HG03175 (cell line): Measurements from ENCODE around the gene PGAM5.

Experiments used
- ATAC-seq: cut with Tn5 transposase; IDR thresholded peaks from one replicate; pipeline ENCODE4 v1.9.1; 2021; ENCODE audit warnings: mild to moderate bottlenecking, moderate library complexity; ENCODE audit not compliant: unreplicated experiment

Gene PGAM5

DNA sequence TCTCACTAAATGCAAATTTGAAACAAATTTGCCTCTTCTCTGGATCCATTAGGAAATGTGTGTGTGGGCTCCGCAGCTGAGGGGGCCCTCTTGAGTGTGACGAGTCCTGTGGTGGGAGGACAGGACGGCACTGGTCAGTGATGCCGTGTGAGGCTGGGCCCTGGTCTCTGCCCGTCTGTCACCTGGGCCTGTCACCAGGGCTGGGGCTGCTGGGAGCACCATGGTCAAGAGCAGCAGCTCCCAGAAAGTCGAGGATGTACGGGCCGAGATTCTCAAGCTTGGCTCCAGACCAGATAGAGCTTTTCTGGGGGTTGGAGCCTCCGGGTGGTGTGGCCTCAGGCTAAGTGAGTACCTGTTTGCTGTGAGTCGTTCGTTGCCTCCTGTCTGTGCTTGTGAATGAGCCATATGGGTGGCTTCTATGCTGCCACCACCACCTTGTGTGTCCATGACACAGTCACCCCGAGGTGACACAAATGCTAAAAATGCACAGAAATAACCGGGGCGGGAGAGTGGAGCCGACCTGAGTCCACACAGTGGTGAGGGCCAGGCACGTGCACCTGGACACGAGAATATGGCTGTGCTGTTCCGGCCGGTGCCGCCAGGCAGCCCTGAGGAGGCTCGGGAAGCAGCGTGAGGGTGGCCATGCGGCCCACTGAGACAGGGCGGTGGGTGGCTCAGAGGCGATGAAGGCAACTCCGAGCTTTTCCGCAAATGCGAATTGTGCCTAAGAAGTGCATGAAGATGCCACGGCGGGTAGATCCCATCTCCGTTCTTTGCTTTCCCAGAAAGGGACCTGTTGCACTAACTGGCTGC lies 8.7 kb downstream of the PGAM5 start:
- no peak for ATAC-seq

DNA sequence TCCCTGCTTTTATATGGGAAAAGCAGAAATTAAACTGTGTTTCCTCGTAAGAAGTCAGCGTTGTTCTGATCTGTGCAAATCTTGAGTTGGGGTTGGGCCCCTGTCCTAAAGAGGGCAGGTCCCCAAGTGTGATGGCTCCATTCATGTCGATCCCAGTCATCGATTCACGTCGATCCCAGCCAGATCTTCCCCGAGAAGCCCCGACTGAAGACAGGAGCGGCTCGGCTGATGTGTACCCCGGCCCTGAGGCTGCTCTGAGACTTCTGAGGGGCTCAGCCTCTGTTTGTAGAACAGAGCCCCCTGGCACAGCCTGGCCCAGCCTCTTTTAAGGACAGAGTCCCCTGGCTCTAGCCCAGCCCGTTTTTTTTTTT lies 9.3 kb downstream of the PGAM5 start:
- ATAC-seq: no peak

DNA sequence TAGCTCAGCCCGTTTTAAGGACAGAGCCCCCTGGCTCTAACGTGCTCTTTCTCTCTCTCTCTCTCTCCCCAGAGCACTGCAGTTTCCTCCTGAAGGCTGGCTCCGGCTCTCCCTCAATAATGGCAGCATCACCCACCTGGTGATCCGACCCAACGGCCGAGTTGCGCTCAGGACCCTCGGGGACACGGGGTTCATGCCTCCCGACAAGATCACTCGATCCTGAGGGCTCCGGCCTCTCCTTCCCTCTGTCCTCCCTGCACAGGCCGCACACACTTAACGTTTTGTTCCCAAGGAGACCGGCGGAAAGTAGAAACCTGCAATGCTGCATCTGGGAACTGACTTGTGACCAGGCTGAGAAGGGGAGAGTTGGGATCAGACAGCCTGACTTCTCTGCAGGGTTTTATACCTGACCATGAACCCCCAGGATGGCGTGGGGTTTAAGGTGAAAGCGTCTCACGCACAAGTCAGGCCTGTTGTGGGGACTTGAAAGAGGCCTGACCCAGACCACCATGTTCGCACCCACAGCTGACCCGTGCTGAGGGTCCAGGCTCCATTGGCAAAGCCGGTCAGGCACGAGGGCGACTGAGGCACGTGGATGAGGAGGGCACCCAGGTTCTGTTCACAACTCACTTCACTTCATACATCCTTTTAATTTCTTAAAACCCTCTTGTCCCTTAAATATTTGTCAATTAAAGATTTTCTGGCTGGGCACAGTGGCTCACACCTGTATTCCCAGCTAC lies 10.1 kb downstream of the PGAM5 start:
- ATAC-seq: no peak

DNA sequence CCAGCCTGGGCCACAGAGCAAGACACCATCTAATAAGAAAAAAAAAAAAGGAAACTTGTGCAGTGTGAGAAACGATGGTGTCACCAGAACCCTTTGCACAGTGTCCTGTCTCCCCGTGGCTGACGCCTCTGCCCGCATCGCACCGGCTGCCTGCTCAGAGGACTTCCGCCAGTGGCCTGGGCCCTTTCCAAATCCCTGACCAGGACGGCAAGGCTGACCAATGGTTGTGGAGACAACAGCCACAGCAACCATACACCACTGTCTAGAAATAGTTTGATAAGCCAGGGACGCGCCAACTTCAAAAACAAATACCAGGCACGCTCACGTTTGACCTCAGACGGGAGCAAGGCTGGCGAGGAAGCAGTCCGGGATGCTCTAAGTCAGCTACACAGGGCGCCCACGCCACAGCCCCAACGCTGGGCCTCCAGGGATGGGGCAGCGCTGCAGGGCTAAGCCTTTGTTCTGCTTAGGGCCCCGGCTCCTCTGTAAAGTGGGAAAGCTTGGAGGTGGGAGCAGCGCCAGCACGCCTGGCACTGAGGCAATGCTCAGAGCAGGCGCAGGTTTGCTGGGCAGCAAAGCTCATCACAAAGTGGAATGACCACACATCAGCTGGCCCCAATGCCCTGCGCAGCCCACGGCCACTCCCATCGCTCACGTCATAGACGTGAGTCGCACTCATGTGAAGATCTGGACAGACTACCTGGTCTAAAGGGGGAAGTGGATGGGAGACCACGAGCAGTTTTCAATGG lies 12.5 kb downstream of the PGAM5 start:
- no peak for ATAC-seq

DNA sequence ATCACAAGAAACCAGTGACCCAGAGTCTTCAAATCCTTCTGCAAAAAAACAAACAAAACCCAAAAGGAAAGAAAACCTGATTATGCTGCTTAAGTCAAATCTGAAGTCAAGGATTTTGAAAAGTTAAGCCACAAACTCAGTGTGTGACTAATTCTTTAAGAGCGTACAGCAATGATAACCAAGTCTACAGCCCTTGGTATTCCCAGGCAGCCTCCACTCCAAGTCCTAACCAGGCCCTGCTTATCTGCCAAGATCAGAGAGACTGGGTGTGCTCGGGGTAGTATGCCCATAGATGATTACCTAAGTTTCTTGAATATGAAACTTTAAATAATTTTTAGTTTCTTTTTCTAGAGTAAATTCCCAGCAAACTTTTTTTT lies 13.1 kb downstream of the PGAM5 start:
- no peak for ATAC-seq

DNA sequence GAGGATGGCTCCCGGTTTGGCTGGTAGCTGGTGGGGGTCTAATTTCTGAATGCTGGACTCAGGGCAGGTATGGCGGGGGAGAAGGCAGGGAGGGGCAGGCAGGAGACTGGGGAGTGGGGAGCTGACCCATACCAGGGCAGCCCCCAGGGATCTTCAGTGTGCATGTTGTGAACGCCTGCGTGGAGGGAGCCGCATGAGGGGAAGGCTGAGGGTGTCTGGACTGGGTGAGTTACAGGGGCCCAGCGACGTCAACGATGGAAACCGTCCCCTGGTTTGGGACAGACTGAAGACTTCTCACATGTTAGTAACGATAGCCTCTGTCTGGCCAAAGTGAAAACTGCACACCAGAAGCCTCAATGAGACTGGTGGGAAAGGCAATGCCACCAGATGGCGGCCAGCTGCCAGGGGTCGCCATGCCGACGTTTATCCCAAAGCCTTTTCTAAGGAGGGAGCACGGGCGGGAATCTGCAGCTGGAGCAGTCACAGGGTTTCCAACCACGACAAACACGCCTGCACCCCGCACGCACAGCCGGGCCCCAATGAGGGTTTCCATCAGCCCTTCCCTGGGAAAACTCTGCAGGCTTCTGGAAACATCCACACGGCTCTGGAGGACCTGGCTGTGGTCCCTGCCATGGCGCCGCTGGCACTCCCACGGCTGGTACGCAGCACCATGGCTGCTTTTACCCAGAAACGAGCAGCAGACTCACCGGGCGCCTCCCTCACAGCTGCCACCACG lies 14.0 kb downstream of the PGAM5 start:
- ATAC-seq: no peak

DNA sequence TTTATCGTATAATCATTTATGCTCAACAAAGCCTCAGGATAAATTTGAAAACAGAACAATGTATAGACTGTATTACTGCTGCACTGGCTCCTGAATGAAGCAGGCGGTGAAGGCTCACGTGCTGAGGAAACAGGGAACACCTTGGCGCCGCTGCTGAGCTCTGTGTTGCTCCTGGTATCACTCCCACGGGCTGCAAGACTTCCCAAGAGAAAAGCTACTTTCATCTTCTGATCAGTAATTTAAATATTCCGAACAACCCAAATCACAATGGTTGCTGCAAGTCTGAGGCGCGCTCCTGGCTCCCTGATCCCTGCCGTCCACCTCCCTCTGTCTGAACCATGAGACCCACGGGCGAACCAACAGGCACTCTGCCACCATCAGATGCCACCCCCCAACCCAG lies 15.7 kb downstream of the PGAM5 start:
- no peak for ATAC-seq

DNA sequence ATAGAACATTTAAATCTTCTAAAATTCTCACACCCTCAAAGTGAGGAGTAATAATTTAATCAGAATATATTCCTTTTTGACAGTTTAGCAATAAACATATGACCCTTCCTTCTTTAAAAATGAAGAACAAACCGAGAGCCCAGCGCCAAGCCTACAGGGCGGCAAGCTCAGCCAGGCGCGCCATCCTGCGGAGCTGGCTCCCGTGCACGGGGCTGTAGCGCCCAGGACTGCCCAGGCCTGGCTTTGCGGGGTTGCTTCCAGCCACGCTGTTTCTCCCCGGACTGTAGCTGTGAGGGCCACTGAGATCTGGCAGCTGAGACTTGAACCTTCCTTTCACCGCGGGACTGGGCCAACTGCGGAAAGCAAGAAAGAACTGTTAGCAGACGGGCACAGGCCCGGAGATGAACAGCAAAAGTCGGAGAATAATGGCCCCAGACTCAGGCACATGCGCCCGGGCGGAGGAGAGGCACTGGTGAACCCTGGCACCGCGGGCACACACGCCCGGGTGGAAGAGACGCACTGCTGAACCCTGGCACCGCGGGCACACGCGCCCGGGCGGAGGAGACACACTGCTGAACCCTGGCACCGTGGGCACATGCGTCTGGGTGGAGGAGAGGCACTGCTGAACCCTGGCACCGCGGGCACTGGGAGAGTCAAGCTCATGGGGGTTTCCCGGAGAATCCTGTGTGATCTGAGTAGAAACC lies 16.6 kb downstream of the PGAM5 start:
- ATAC-seq: no peak

DNA sequence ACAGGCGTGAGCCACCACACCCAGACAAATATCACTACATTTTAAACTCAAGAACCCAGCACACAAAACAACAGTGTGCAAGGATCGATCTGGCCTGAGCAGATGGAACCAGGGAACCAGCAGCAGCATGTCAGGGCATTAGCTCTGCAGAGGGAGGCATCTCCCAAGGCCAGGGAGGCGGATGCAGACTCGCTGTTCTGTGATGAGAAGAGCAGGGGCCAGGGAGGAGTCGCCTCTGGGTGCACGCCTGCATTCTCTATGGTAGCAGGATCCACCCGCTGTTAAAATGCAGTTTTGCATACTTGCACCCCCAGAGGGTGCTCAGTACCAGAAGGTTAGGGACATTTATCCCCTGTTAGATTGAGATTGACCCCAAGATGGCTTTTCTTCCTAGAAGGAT lies 17.9 kb downstream of the PGAM5 start:
- no peak for ATAC-seq

DNA sequence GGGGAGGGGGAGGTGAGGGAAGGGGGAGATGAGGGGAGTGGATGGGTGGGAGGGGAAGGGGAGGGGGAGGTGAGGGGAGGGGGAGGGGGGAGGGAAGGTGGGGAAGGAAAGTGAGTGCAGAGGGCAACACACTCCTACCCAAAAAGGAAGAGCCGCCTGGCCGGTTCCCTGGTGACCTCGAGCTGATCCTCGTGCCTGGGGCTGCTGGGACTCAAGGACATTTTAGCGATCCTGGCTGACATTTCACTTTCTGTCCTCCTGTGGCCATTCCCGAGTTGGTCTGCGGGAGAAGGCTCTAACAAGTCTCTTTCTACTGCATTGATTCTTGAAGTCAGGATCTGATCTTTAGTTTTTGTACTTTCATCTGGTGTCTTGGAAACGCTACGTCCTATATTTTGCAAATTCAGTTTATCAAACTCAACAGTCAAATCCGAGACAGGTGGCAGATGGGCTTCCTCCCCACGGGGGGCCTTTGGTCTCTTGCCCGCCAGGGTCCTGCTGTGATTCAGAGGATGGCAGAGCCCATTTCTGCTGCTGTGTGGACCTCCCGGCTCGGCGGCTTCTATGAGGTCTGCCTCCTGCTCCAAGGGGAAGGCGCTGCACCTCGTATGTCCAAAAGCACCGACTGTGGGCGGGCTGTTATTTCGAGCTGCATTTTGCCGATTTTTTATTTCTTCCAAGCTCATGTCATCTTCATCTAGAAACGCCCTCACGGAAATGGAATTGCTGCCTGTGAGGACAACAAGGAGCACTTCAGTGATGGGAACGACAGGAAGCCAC lies 19.1 kb downstream of the PGAM5 start:
- no peak for ATAC-seq

DNA sequence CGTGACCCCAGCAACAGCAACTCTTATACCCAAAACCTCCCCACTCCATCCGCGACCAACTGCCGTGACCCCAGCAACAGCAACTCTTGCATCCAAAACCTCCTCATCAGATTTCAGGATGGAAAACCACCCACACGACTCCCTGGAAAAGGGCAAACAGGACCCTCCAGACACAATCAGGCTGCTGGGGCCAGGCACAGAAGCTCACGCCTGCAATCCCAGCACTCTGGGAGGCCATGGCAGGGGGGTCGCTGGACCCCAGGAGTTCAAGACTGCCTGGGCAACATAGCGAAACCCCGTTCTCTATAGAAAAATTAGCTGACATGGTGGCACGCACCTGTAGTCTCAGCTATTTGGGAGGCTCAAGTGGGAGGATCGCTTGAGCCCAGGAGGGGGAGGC lies 19.7 kb downstream of the PGAM5 start:
- ATAC-seq: no peak

DNA sequence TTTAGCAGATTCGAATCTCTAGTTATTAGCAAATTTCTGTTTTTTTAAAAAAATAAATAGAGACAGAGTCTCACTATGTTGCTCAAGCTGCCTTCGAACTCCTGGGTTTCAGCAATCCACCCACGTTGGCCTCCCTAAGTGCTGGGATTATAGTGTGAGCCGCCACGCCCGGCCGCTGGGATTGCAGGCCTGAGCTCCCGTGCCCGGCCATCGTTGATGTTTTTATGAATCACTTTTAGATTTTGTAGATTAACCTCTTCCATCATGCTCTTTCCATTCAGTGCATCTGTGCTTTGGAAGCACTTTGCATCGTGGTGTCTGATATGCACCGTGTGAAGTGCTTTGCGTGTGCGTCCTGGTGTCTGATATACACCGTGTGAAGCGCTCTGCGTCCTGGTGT lies 20.9 kb downstream of the PGAM5 start:
- no peak for ATAC-seq

DNA sequence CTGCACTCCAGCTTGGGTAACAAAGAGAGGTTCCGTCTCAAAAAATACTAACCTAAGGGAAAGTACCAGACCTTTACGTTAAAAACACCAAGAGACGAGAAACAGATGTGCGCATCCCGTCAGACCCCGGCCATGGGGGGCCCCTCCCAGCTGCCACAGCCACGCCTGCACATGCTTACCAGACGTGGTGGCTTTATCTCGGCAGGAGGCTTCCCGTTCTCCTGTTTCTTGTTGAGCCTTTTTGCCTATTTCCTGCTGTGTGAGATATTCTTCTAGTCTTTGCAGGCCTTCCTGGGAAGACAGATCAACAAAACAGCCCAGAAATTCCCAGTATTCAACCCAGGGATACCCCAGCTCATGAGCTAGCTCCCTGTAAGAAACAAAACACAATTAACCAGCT lies 23.6 kb downstream of the PGAM5 start:
- ATAC-seq: no peak

DNA sequence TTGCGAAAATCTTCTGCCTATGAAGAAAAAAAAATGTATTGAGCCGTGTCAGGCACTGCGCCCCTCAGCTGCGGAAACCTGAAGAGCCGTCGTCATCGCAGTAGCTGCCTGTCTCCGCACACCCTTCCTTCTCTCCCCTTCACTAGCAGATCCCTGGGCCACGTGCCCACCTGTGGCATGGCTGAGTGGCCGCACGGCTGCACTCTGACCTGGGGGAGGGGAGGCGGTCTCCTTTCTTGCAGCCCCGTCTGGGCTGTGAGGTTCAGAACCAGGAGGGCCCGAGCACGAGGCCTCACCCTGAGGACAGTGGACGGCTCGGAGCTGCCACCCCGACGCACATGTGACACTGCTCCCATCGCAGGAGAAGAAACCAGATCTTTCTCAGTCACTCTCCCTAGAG lies 24.9 kb downstream of the PGAM5 start:
- ATAC-seq: no peak

DNA sequence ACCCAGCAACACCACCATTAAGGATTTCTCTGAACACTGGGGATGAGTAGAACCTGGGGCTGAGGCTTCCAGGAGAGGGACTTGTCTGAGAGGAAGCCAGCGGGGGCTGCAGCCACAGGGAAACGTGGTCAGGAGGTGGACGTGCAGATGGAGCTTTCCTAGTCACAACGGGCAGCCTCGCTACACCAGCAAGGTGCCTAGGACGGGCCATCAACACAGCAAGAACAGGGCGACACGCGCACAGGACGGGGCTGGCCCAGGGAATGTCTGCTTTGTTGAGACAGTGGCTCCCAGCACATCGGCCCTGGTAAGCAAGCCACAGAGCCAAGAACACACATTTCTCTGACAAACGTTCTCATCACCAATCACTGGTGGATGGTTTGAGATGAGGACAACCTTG lies 25.7 kb downstream of the PGAM5 start:
- ATAC-seq: no peak

DNA sequence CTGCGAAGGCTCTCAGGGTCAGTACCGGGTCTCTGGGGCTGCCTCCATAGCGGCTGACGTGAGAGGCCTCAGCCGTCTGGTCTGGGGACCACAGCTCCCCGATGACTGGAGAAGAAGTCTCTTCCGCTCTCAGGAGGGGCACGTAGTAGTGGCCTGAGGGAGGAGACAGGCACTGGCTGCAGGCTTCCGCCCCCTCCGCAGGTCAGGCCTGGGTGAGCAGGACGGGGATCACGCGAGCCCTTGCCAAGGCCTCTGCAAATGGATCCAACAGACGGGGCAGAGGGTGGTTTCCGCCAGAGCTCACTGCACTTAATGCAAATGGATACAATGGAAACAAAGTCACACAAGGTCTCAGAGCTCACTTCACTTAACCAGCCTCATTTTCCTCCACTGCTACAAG lies 26.3 kb downstream of the PGAM5 start:
- no peak for ATAC-seq

DNA sequence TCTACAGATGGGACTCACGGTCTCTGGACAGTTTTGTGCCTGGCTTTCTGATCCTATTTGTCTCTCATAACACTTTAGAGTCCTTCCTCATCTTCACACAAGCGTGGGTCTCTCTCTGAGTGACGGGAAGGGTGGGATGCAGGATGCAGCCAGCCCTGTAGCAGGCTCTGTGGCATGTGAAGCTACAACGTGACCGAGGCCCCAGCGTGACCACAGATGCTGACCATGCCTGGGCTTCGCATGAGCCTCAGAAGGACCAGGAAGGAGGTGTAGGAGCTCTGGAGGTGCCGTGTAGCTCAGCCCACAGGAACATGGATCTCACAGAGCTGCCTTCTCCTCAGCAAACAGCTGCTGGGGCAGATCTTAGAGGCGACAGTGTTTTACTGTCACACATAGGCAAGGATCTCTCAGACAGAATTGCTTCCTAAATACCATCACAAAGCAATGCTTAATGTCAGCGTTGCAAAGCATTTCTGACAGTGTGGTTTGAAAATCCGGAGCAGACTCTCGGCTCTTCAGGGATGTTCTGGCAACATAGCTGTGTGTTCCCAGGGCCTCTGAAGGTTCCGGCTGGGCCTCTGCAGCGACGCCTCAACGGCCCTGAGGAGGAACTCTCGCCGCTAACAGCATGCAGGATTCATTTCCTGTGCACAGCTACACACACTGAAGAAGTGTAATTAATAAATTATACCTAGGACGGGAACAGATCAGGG lies 29.1 kb downstream of the PGAM5 start:
- ATAC-seq: no peak

DNA sequence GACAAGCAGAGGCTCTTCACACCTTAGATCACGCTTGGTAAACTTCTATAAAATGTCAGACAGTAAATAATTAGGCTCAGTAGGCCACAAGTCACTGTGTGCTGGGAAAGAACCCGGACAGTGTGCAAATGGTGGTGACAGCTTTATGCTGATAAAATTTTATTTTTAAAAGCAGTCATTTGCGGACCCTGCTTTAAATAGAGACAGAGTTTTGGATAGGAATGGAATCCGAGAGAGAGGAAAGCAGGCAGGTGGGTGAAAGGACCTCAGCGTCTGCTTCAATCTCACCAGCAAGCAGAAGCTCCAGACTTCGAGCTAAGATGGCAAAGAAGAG lies 29.6 kb downstream of the PGAM5 start:
- no peak for ATAC-seq

DNA sequence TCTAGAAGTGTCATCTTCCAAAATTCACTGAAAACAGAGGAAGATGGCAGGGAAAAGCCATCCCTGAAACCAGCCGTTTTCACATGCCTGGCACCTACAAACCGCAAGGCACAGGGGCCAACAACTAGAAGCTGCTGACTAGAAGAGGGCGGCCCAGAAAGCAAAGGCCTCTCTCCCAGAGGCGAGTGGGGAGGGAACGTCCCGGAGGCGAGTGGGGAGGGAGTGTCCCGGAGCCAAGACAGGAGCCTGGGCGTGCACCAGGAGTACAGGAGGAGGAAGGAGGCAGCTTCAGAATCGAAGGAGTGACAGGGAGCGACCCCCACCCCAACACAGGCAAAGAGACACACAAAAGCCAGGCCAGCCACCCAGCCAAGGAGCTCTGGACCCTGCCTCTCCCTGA lies 30.0 kb downstream of the PGAM5 start:
- ATAC-seq: no peak
